Measurements from ENCODE around the gene VPS11. TPM values are rescaled to one million over a fixed set of nuclear protein-coding genes. Genes with fewer than 3 reads are reported as not detected.

VPS11 gene
- total and polyA plus RNA-seq, 10 of the 15 experiments (the other 5 are each of a cell fraction or from before 2014, with no cell fraction given): 15.8 to 26.4 (median 24.5) TPM

DNA sequence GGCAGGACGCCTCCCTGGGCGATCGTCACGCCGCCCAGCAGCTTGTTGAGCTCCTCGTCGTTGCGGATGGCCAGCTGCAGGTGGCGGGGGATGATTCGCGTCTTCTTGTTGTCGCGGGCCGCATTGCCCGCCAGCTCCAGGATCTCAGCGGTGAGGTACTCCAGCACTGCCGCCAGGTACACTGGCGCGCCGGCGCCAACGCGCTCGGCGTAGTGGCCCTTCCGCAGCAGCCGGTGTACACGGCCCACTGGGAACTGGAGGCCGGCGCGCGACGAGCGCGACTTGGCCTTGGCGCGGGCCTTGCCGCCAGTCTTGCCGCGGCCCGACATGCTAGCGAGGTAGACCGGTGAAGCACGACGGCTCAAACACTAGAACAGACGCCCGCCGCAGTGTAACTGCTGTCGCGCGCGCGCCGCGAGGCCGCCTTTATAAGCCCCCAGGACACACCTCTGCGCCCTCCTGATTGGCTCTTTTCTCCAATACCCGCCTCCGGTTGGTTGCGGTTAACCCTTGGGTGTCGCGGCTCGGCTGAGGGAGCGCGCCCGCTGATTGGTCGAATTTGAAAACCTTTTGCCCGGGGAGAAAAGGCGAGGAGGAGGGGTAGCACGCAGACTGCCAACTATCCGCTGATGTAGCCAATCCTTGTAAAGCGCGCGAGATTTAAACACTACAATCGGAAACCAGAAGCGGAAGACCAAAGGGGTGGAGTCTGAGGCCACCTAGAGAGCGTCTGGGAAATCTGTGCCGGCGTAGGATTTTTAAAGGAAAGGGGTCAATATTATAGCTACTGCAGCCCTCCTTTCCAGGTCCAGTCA, 27.7 kb downstream of the VPS11 start (continued):
- TF ChIP-seq, protein P1, sequence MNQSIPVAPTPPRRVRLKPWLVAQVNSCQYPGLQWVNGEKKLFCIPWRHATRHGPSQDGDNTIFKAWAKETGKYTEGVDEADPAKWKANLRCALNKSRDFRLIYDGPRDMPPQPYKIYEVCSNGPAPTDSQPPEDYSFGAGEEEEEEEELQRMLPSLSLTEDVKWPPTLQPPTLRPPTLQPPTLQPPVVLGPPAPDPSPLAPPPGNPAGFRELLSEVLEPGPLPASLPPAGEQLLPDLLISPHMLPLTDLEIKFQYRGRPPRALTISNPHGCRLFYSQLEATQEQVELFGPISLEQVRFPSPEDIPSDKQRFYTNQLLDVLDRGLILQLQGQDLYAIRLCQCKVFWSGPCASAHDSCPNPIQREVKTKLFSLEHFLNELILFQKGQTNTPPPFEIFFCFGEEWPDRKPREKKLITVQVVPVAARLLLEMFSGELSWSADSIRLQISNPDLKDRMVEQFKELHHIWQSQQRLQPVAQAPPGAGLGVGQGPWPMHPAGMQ (IDR thresholded peaks at IDR 0.05; ENCODE audit: borderline replicate concordance): no peak
- peak; percentile 91 for TF ChIP-seq RUNX3 (IDR thresholded peaks at IDR 0.05; ENCODE audit: low read length)
- TF ChIP-seq RCOR1 (conservative IDR thresholded peaks at IDR 0.05; ENCODE audit: low read depth, low read length): 0 out of 2 replicates have a peak, but pooled peaks have one; percentile 70
- no peak for TF ChIP-seq IKZF2 (IDR thresholded peaks at IDR 0.05)
- TF ChIP-seq RFX5 (IDR thresholded peaks at IDR 0.05; ENCODE audit: low read depth, low read length): peak; percentile 64
- TF ChIP-seq RAD51 (IDR thresholded peaks at IDR 0.05): no peak
- TF ChIP-seq HCFC1 (IDR thresholded peaks at IDR 0.05; ENCODE audit: low read length): peak; percentile 17; the same call in 1 of the 2 replicates
- no peak for TF ChIP-seq KDM1A (IDR thresholded peaks at IDR 0.05; ENCODE audit: borderline replicate concordance)
- TF ChIP-seq SPI1 (IDR thresholded peaks at IDR 0.05; ENCODE audit: borderline replicate concordance, insufficient read depth, low read depth, low read length): peak; percentile 33; the same call in 1 of the 2 replicates
- TF ChIP-seq SP1 (IDR thresholded peaks at IDR 0.05; ENCODE audit: low read depth, low read length): peak; percentile 93
- no peak for TF ChIP-seq ZNF217 (IDR thresholded peaks at IDR 0.05)
- no peak for TF ChIP-seq JUNB (IDR thresholded peaks at IDR 0.05)
- TF ChIP-seq BCLAF1 (IDR thresholded peaks at IDR 0.05): no peak
- TF ChIP-seq MEF2A (IDR thresholded peaks at IDR 0.05; ENCODE audit: insufficient read depth, low read depth, low read length): 0 out of 2 replicates have a peak, but pooled peaks have one; percentile 3
- TF ChIP-seq MYB (IDR thresholded peaks at IDR 0.05; ENCODE audit: borderline replicate concordance, low read depth, low read length): 0 out of 2 replicates have a peak, but pooled peaks have one; percentile 21
- peak; percentile 100 for TF ChIP-seq POLR2AphosphoS2 (IDR thresholded peaks at IDR 0.05; ENCODE audit: low read depth, low read length)
- peak; percentile 87 for TF ChIP-seq CREB1 (IDR thresholded peaks at IDR 0.05; ENCODE audit: low read depth)
- no peak for TF ChIP-seq NFXL1 (IDR thresholded peaks at IDR 0.05; ENCODE audit: borderline replicate concordance)
- no peak for TF ChIP-seq BMI1 (IDR thresholded peaks at IDR 0.05; ENCODE audit: borderline replicate concordance)
- peak; percentile 10 to 54; a peak in 2 of 4 replicates for TF ChIP-seq BHLHE40 (IDR thresholded peaks at IDR 0.05; ENCODE audit: borderline replicate concordance in 1 of 2, low read depth in 2 of 2, low read length in 1 of 2)
- TF ChIP-seq TBL1XR1 (IDR thresholded peaks at IDR 0.05; ENCODE audit: low read depth, low read length): no peak; the same call in 1 of the 2 replicates
- no peak for TF ChIP-seq ETV6 (conservative IDR thresholded peaks at IDR 0.05 in 1 of 2, IDR thresholded peaks at IDR 0.05 in 1 of 2; ENCODE audit: borderline replicate concordance in 1 of 2, low read depth in 1 of 2)
- TF ChIP-seq, protein P2, sequence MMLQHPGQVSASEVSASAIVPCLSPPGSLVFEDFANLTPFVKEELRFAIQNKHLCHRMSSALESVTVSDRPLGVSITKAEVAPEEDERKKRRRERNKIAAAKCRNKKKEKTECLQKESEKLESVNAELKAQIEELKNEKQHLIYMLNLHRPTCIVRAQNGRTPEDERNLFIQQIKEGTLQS (IDR thresholded peaks at IDR 0.05; ENCODE audit: borderline replicate concordance, extremely low read depth, low read depth, low read length): no peak
- TF ChIP-seq YY1 (IDR thresholded peaks at IDR 0.05; ENCODE audit: low read depth, low read length): peak; percentile 82
- TF ChIP-seq E2F4 (IDR thresholded peaks at IDR 0.05; ENCODE audit: low read depth, low read length): peak; percentile 97
- no peak for TF ChIP-seq EED (IDR thresholded peaks at IDR 0.05; ENCODE audit: low read depth)

All from GM12878 (cell line).